ENCODE data around the gene IFNG.

Gene IFNG

DNA sequence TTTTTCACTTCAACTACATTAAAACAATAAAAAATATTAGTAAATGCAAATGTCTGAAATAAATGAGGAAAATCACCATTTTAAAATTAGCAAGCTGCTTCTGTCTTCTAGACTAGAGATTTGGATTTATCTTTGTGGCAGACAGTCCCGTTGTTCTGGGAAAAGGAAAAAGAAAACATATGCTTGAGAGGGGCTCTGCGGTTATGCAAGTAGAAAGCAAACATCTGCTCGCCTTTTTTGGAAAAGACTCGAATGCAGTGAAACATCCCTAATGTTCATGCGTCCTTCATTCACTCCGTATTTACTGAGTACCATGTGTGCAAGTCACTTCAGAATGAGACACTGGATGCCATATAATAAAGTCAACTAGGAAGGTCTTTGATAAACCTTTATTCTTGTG, 44.9 kb downstream of the IFNG start:
- no peak for TF ChIP-seq ZNF274 (IDR thresholded peaks at IDR 0.05; ENCODE audit: low read depth, low read length)
- H3K4me3 ChIP-seq (ENCODE audit: low read length) = no peak overlapping the region

DNA sequence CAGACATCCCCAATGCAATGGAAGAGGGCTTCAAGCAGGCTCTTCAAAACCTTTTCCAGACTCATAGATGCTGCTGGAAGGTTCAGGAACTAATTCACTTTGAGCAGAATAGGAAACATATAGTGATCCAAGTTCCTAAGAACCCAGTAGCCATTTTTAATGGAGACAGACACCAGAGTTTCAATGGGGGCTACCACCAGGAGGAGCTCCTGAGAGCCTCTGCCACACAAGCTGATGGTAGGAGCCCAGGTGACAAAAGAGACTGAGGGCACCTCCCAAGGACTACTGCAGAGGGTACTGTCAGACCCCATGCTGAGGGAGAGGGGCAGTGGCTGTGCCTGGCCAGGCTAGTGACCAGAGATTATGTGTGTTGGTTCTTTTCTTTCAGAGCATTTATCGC, 45.9 kb downstream of the IFNG start:
- H3K4me3 ChIP-seq (ENCODE audit: low read length) = no peak overlapping the region
- TF ChIP-seq ZNF274 (IDR thresholded peaks at IDR 0.05; ENCODE audit: low read depth, low read length) = no peak

DNA sequence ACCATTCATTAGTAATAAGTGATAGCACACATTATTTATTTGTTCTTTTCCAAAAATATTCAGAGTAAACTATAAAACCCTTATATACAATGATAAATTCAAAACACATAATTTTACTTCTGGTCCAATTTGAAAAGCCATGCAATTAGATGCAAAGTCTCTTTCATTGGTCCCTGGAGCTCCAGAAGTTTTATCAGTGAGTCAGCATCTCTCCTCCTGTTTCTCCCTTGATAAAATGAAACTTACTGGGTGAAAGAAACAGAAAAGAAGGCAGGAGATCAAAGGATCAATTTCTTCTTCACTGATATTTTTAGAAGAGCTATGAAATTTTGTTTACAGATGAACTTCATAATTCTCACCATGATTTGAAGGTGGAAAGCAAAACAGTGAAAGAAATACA, 47.5 kb downstream of the IFNG start:
- TF ChIP-seq ZNF274 (IDR thresholded peaks at IDR 0.05; ENCODE audit: low read depth, low read length) = no peak
- no peak overlapping the region for H3K4me3 ChIP-seq (ENCODE audit: low read length)

DNA sequence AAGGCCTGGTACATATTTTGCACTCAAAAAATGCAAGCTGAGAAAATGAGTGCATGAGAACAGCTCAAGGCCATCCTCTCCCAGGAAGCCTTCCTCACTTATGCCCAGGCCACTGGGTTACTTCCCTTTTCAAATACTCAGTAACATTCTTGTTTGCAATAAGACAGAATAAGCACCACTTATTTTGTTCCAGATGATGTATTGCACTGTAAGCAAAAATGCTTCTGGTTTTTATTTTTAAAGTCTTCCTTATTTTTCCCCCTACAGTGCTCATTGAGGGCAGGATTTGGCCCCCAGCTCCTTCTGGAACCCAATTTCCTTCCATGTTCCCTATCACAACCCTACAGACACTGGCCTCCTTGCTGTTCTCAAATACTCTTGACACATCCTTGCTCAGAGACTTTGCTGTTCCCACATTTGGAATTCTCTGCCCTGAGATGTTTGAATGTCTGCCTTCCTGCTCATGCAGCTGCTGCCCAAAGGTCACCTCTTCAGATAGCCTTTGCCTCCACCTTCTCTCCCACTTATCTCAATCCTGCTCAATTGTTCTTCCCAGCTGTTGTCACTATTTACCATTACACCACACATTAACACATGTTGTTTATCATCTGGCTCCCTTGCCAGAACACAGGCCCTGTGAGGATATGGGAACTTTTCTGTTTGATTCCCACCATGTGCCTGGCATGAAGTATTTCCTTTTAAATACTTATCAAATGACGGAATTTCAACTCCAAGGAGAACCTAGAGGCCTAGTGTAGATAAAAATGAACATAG, 49.9 kb downstream of the IFNG start:
- H3K4me3 ChIP-seq (ENCODE audit: low read length) = no peak overlapping the region
- no peak for TF ChIP-seq ZNF274 (IDR thresholded peaks at IDR 0.05; ENCODE audit: low read depth, low read length)

DNA sequence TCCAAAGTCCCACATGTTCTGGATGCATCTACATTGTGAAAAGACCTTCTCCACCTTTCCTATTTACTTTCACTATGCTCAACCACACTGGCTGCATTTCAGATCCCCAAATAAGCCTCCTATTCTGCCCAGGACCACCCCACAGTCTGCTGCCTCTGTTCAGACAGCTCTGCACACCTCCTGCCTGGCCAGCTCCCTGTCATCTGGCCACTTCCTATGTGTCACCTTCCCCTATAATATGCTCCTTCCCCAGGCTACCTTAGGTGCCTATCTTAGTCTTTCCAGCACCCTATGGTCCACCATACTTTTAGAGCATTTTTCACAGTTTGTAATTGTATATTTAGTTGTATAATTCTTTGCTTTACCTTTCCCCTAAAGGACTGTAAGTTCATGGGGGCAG, 50.5 kb downstream of the IFNG start:
- TF ChIP-seq ZNF274 (IDR thresholded peaks at IDR 0.05; ENCODE audit: low read depth, low read length) = no peak
- H3K4me3 ChIP-seq (ENCODE audit: low read length) = no peak overlapping the region

DNA sequence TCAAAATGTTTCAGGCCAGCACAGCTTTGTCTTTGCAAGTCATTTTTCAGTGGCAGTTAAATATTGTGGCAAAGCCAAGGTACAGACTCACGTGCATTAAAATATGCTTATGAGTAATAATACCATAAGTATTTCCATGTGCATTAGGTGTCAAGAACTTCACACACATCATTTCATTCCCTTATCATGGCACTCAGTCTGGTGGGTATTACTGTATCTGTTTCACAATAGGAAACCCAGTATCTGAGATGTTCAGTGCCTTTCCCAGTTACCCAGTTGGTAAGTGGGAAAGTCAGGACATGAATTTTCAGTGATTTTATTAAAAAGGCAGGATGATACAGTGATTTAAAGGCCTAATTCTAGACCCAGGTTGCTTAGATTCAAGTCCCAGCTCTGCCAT, 52.9 kb downstream of the IFNG start:
- no peak for TF ChIP-seq ZNF274 (IDR thresholded peaks at IDR 0.05; ENCODE audit: low read depth, low read length)
- no peak overlapping the region for H3K4me3 ChIP-seq (ENCODE audit: low read length)

DNA sequence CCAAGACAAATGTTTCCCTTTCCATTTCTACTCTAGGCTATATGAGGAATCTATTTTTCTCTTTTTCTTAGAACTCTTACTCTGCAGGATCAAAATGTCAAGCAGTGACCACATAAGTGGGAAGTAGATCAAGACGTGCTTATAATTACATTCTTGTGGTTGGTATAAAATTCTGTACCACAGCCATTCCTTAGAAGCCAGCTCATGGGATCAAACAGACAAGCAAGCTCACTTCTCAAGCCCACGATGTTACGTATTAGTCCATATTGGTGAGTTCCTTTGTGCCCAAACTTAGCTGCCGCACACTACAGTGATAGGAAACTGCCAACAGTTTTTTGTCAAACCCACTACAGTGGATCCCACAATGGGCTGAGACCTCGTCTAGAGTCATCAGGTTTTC, 53.4 kb downstream of the IFNG start:
- TF ChIP-seq ZNF274 (IDR thresholded peaks at IDR 0.05; ENCODE audit: low read depth, low read length) = no peak
- no peak overlapping the region for H3K4me3 ChIP-seq (ENCODE audit: low read length)
